MM.1S (cell line): ENCODE results near the gene TTC7B.

ENCODE experiments used
- DNase-seq: peaks from one replicate; pipeline ENCODE4 v3.0.0-alpha.2; 2015
- H2AFZ ChIP-seq: fragments of 300-600 bp; sonication (generic); 2 replicates; pipeline ENCODE4 v1.6.0; 2016; ENCODE audit warnings: antibody characterized with exemption, low read length
- H3F3A ChIP-seq: fragments of 300-600 bp; sonication (generic); 2 replicates; pipeline ENCODE4 v1.6.1; 2016; ENCODE audit warnings: mild to moderate bottlenecking, antibody characterized with exemption, low read length, moderate library complexity, mixed read lengths; ENCODE audit not compliant: insufficient read depth
- H3K27ac ChIP-seq: fragments of 300-600 bp; sonication (generic); 2 replicates; pipeline ENCODE4 v1.5.1; 2016; ENCODE audit warnings: mild to moderate bottlenecking, low read length
- H3K27me3 ChIP-seq: fragments of 300-600 bp; sonication (generic); replicated peaks from 2 replicates; pipeline ENCODE4 v1.6.0; 2016; ENCODE audit warnings: low read length; ENCODE audit not compliant: insufficient read depth
- H3K36me3 ChIP-seq: fragments of 300-600 bp; sonication (generic); replicated peaks from 2 replicates; pipeline ENCODE4 v1.6.1; 2016; ENCODE audit warnings: mild to moderate bottlenecking, low read length, mixed read lengths; ENCODE audit not compliant: insufficient read depth
- H3K4me1 ChIP-seq: fragments of 300-600 bp; sonication (generic); 2 replicates; pipeline ENCODE4 v1.6.1; 2016; ENCODE audit warnings: low read length, mixed read lengths
- H3K4me2 ChIP-seq: fragments of 300-600 bp; sonication (generic); 2 replicates; pipeline ENCODE4 v1.6.0; 2016; ENCODE audit warnings: low read depth, low read length
- H3K4me3 ChIP-seq: fragments of 300-600 bp; sonication (generic); 2 replicates; pipeline ENCODE4 v1.5.1; 2016; ENCODE audit warnings: low read length, mixed read lengths
- H3K79me2 ChIP-seq: fragments of 300-600 bp; sonication (generic); 2 replicates; pipeline ENCODE4 v1.6.1; 2016; ENCODE audit warnings: mixed run types, low read length, mixed read lengths
- H3K9ac ChIP-seq: fragments of 300-600 bp; sonication (generic); 2 replicates; pipeline ENCODE4 v1.6.1; 2016; ENCODE audit warnings: low read length, mixed read lengths
- H3K9me2 ChIP-seq: fragments of 300-600 bp; sonication (generic); replicated peaks from 2 replicates; pipeline ENCODE4 v1.6.1; 2016; ENCODE audit warnings: mild to moderate bottlenecking, low read length, mixed read lengths; ENCODE audit not compliant: insufficient read depth
- H3K9me3 ChIP-seq: fragments of 300-600 bp; sonication (generic); replicated peaks from 2 replicates; pipeline ENCODE4 v1.6.1; 2016; ENCODE audit warnings: mild to moderate bottlenecking, low read length, mixed read lengths; ENCODE audit not compliant: insufficient read depth
- H4K20me1 ChIP-seq: fragments of 300-600 bp; sonication (generic); 2 replicates; pipeline ENCODE4 v1.6.1; 2016; ENCODE audit warnings: mild to moderate bottlenecking, low read length, moderate library complexity, mixed read lengths; ENCODE audit not compliant: insufficient read depth
- CTCF ChIP-seq: fragments of 300-600 bp; sonication (generic); IDR thresholded peaks from 2 replicates; pipeline ENCODE4 v1.5.1; 2016; ENCODE audit warnings: antibody characterized with exemption, low read length, mixed read lengths
- EZH2 ChIP-seq: fragments of 300-600 bp; sonication (generic); optimal IDR thresholded peaks from 2 replicates; pipeline ENCODE3; 2017; ENCODE audit warnings: low read depth, mild to moderate bottlenecking, antibody characterized with exemption, low read length, mixed read lengths
- EZH2phosphoT487 ChIP-seq: fragments of 300-600 bp; sonication (generic); IDR thresholded peaks from 2 replicates; pipeline ENCODE4 v1.6.1; 2018; ENCODE audit warnings: antibody characterized with exemption, low read length

The TTC7B gene

GRCh38 chr14:90851327-90852036, 35.3 kb upstream of the TTC7B start:
- Histone ChIP-seq H3K27ac (no peak overlapping the region), H3K9me2 (no peaks in the 10 kb centered on the region), H3K9ac (no peak overlapping the region), H4K20me1 (no peaks in the 10 kb centered on the region), H3K27me3 (no peaks in the 10 kb centered on the region), H3F3A (no peaks in the 10 kb centered on the region), H2AFZ (no peak overlapping the region), H3K36me3 (no peaks in the 10 kb centered on the region), H3K4me2 (no peak overlapping the region), H3K4me1 (no peaks in the 10 kb centered on the region), H3K4me3 (no peak overlapping the region), H3K79me2 (no peaks in the 10 kb centered on the region), H3K9me3 (no peaks in the 10 kb centered on the region)
- no peak for DNase-seq
- no peak for TF ChIP-seq EZH2phosphoT487
- TF ChIP-seq CTCF, result no peak
- TF ChIP-seq EZH2, result no peak

DNA sequence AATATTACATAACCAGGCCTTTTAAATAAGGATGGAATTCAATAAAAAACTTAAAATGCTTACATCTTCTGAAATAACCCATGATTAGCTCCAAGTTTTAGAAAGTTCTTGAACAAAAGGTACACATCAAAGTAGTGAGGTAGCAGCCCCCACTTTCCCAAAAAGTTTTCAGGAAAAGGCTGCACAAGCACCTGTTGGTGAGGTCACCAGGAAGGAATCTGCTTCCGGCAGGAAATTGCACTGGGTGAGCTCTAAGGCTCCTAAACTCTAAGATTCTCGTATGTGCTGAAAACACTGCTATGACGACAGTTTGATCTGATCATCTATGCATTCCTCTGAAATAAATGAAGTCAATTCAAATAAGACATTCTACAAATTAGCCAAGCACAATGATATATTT, 34.3 kb upstream of the TTC7B start:
- no peaks in the 10 kb centered on the region for H3K9me2 ChIP-seq
- H3K4me1 ChIP-seq, result no peaks in the 10 kb centered on the region
- H3K27me3 ChIP-seq, result no peaks in the 10 kb centered on the region
- no peak overlapping the region for H3K4me3 ChIP-seq
- no peak overlapping the region for H3K4me2 ChIP-seq
- H3K79me2 ChIP-seq, result no peaks in the 10 kb centered on the region
- H3K9me3 ChIP-seq, result no peaks in the 10 kb centered on the region
- H3K9ac ChIP-seq, result no peak overlapping the region
- no peaks in the 10 kb centered on the region for H3K36me3 ChIP-seq
- no peaks in the 10 kb centered on the region for H4K20me1 ChIP-seq
- no peak overlapping the region for H2AFZ ChIP-seq
- H3F3A ChIP-seq, result no peaks in the 10 kb centered on the region
- no peak for DNase-seq
- no peak overlapping the region for H3K27ac ChIP-seq
- TF ChIP-seq CTCF (no peak), EZH2phosphoT487 (no peak), EZH2 (no peak)

DNA sequence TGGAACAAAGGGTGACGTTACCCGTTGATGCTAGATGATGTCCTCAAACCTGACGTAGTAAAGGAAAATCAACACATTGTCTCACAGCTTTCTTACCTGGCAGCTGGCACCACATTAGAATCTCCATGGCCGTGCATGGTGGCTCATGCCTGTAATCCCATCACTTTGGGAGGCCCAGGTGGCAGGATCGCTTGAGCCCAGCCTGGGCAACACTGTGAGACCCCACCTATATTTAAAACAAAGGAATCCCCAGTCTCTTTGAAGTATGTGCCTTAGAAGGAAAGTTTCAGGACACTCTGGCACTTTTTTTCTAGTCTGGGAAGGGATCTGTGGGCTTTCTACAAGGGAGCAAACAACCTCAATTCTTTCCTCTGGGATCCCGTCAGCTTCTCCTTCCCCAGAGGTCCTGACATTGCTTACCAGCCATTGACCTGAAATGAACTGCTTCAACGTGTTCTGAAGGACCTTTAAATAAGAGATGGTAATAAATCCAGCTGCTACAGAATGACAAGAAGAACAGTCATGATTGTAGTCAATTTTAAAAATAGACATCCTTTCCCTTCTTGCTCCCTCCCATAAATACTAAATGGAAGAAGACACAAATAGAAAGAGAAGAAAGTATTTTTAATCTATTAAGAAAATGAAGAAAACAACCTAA, 33.7 kb upstream of the TTC7B start:
- Histone ChIP-seq H3K4me1 (no peaks in the 10 kb centered on the region), H3K9me3 (no peaks in the 10 kb centered on the region), H2AFZ (no peak overlapping the region), H4K20me1 (no peaks in the 10 kb centered on the region), H3F3A (no peaks in the 10 kb centered on the region), H3K9ac (no peak overlapping the region), H3K4me2 (no peak overlapping the region), H3K79me2 (no peaks in the 10 kb centered on the region), H3K36me3 (no peaks in the 10 kb centered on the region), H3K27me3 (no peaks in the 10 kb centered on the region), H3K4me3 (no peak overlapping the region), H3K9me2 (no peaks in the 10 kb centered on the region), H3K27ac (no peak overlapping the region)
- no peak for DNase-seq
- TF ChIP-seq EZH2phosphoT487 (no peak), EZH2 (no peak)
